H9 (cell line): ENCODE measurements around the gene HIC1. TPM values are rescaled to one million over a fixed set of nuclear protein-coding genes. Genes with fewer than 3 reads are reported as not detected.
A peak's percentile ranks its signal among the peaks of the same experiment; 100 is the strongest.

Source experiments
- DNase-seq: peaks from one replicate; pipeline ENCODE4 v3.0.0-alpha.2; 2017
- H2AFZ ChIP-seq: one replicate; pipeline ENCODE4 v1.6.1; 2013; ENCODE audit warnings: mild to moderate bottlenecking, low read length, control low read depth, moderate library complexity
- H2AK5ac ChIP-seq: 2 replicates; pipeline ENCODE4 v1.6.1; 2013; ENCODE audit warnings: low read length, control low read depth, mixed read lengths; ENCODE audit not compliant: insufficient read length
- H2BK120ac ChIP-seq: one replicate; pipeline ENCODE4 v1.6.1; 2013; ENCODE audit warnings: low read depth, mild to moderate bottlenecking, low read length, control low read depth, inconsistent platforms; ENCODE audit not compliant: poor library complexity, severe bottlenecking
- H2BK12ac ChIP-seq: 2 replicates; pipeline ENCODE4 v1.6.1; 2013; ENCODE audit warnings: low read length, control low read depth, mixed read lengths, low read depth; ENCODE audit not compliant: insufficient read length
- H2BK15ac ChIP-seq: 2 replicates; pipeline ENCODE4 v1.6.1; 2013; ENCODE audit warnings: low read depth, low read length, control low read depth
- H2BK20ac ChIP-seq: one replicate; pipeline ENCODE4 v1.6.1; 2013; ENCODE audit warnings: low read depth, mild to moderate bottlenecking, low read length, control low read depth, inconsistent platforms; ENCODE audit not compliant: poor library complexity, severe bottlenecking
- H2BK5ac ChIP-seq: 2 replicates; pipeline ENCODE4 v1.6.1; 2013; ENCODE audit warnings: low read length, control low read depth, mixed read lengths; ENCODE audit not compliant: insufficient read length
- H3K14ac ChIP-seq: 2 replicates; pipeline ENCODE4 v1.6.1; 2013; ENCODE audit warnings: low read length, control low read depth; ENCODE audit not compliant: insufficient read depth
- H3K18ac ChIP-seq: 2 replicates; pipeline ENCODE4 v1.6.1; 2013; ENCODE audit warnings: low read depth, mild to moderate bottlenecking, mixed read lengths, low read length, control low read depth; ENCODE audit not compliant: insufficient read length
- H3K23ac ChIP-seq: 2 replicates; pipeline ENCODE4 v1.6.1; 2013; ENCODE audit warnings: low read length, control low read depth, mixed read lengths, low read depth; ENCODE audit not compliant: insufficient read length
- H3K23me2 ChIP-seq: 2 replicates; pipeline ENCODE4 v1.6.1; 2013; ENCODE audit warnings: low read depth, mild to moderate bottlenecking, mixed read lengths, low read length, control low read depth; ENCODE audit not compliant: insufficient read length, poor library complexity, severe bottlenecking
- H3K27ac ChIP-seq: 2 replicates; pipeline ENCODE4 v1.5.1; 2013; ENCODE audit warnings: low read length, control low read depth, mixed read lengths, low read depth; ENCODE audit not compliant: insufficient read length
- H3K27me3 ChIP-seq: 2 replicates; pipeline ENCODE4 v1.6.1; 2013; ENCODE audit warnings: low read length, control low read depth, inconsistent platforms; ENCODE audit not compliant: insufficient read depth
- H3K4ac ChIP-seq: 2 replicates; pipeline ENCODE4 v1.6.1; 2013; ENCODE audit warnings: low read depth, mild to moderate bottlenecking, control low read depth, inconsistent platforms, low read length, moderate library complexity
- H3K4me1 ChIP-seq: 2 replicates; pipeline ENCODE4 v1.6.1; 2013; ENCODE audit warnings: low read length, control low read depth, inconsistent platforms; ENCODE audit not compliant: insufficient read depth
- H3K4me2 ChIP-seq: 2 replicates; pipeline ENCODE4 v1.6.1; 2013; ENCODE audit warnings: low read length, control low read depth, mixed read lengths; ENCODE audit not compliant: insufficient read length, insufficient read depth
- H3K56ac ChIP-seq: 2 replicates; pipeline ENCODE4 v1.6.1; 2013; ENCODE audit warnings: low read depth, mild to moderate bottlenecking, mixed read lengths, low read length, control low read depth; ENCODE audit not compliant: insufficient read length
- H3K79me1 ChIP-seq: 2 replicates; pipeline ENCODE4 v1.6.1; 2013; ENCODE audit warnings: low read depth, mild to moderate bottlenecking, moderate library complexity, low read length, control low read depth, inconsistent platforms; ENCODE audit not compliant: insufficient read depth, poor library complexity, severe bottlenecking
- H3K79me2 ChIP-seq: 2 replicates; pipeline ENCODE4 v1.6.1; 2013; ENCODE audit warnings: low read length, control low read depth, inconsistent platforms; ENCODE audit not compliant: insufficient read depth
- H3K9ac ChIP-seq: 2 replicates; pipeline ENCODE4 v1.6.1; 2013; ENCODE audit warnings: low read length, control low read depth, mixed read lengths; ENCODE audit not compliant: insufficient read length; ENCODE audit errors: extremely low read depth
- H3K9me3 ChIP-seq: one replicate; pipeline ENCODE4 v1.6.1; 2013; ENCODE audit warnings: low read depth, low read length, inconsistent platforms; ENCODE audit not compliant: control insufficient read depth
- H3T11ph ChIP-seq: one replicate; pipeline ENCODE4 v1.6.1; 2013; ENCODE audit warnings: mild to moderate bottlenecking, low read length, control low read depth, inconsistent platforms
- H4K20me1 ChIP-seq: one replicate; pipeline ENCODE4 v1.6.1; 2013; ENCODE audit not compliant: control insufficient read depth, insufficient read length, insufficient read depth
- H4K5ac ChIP-seq: 2 replicates; pipeline ENCODE4 v1.6.1; 2013; ENCODE audit warnings: low read depth, mild to moderate bottlenecking, mixed read lengths, low read length, control low read depth; ENCODE audit not compliant: insufficient read length
- H4K8ac ChIP-seq: replicated peaks from 2 replicates; pipeline ENCODE4 v1.6.1; 2013; ENCODE audit warnings: low read length, control low read depth, mixed read lengths, low read depth; ENCODE audit not compliant: insufficient read length
- H4K91ac ChIP-seq: 2 replicates; pipeline ENCODE4 v1.6.1; 2013; ENCODE audit warnings: low read depth, mild to moderate bottlenecking, moderate library complexity, mixed read lengths, low read length, control low read depth; ENCODE audit not compliant: insufficient read length
- H3K27ac Mint-ChIP-seq, 3 experiments: 2 replicates in 2 of 3; 3 replicates in 1 of 3; pipeline ENCODE4 v1.8.0; 2020 to 2021; ENCODE audit warnings: mixed read lengths in 3 of 3, mild to moderate bottlenecking in 1 of 3, moderate library complexity in 1 of 3
- H3K27me3 Mint-ChIP-seq: 2 replicates; pipeline ENCODE4 v1.8.0; 2021; ENCODE audit warnings: low read depth, mild to moderate bottlenecking, moderate library complexity, mixed read lengths
- H3K36me3 Mint-ChIP-seq, 3 experiments: 2 replicates in 2 of 3; 3 replicates in 1 of 3; pipeline ENCODE4 v1.8.0; 2020 to 2021; ENCODE audit warnings: low read depth in 3 of 3, mixed read lengths in 3 of 3; ENCODE audit not compliant: insufficient read depth in 1 of 3
- H3K4me1 Mint-ChIP-seq, 2 experiments: 2 replicates each; pipeline ENCODE4 v1.8.0; 2020; ENCODE audit warnings: mixed read lengths in 2 of 2
- H3K4me3 Mint-ChIP-seq, 2 experiments: 2 replicates in 1 of 2; 3 replicates in 1 of 2; pipeline ENCODE4 v1.8.0; 2020 to 2021; ENCODE audit warnings: mild to moderate bottlenecking in 2 of 2, mixed read lengths in 2 of 2, moderate library complexity in 1 of 2
- H3K9me3 Mint-ChIP-seq, 2 experiments: 2 replicates in 1 of 2; 3 replicates in 1 of 2; pipeline ENCODE4 v1.8.0; 2020; ENCODE audit warnings: mild to moderate bottlenecking in 2 of 2, mixed read lengths in 2 of 2, moderate library complexity in 1 of 2
- WGBS: extraction: QIAGEN DNeasy Blood & Tissue Kit; methylation state at CpG from one replicate; pipeline ENCODE4 v1.1.7; 2013; ENCODE audit warnings: missing lambda C conversion rate, low lambda C conversion rate, mixed read lengths; ENCODE audit not compliant: insufficient read length; ENCODE audit errors: extremely low coverage; 5-methylcytosine and 5-hydroxymethylcytosine counted together
- total RNA-seq: library from RNA; stranded (reverse); gene quantifications from 2 replicates; pipeline ENCODE4 v1.2.1, GENCODE V29; 2021
- TF ChIP-seq, protein P1 (sequence below): fragments of 200-600 bp; sonication (generic); conservative IDR thresholded peaks from 3 replicates; pipeline ENCODE4 v1.8.0; 2021; ENCODE audit warnings: antibody characterized with exemption, mild to moderate bottlenecking

The HIC1 gene
- total RNA-seq, 1 experiment from 2014 or later: 1.8 TPM

DNA sequence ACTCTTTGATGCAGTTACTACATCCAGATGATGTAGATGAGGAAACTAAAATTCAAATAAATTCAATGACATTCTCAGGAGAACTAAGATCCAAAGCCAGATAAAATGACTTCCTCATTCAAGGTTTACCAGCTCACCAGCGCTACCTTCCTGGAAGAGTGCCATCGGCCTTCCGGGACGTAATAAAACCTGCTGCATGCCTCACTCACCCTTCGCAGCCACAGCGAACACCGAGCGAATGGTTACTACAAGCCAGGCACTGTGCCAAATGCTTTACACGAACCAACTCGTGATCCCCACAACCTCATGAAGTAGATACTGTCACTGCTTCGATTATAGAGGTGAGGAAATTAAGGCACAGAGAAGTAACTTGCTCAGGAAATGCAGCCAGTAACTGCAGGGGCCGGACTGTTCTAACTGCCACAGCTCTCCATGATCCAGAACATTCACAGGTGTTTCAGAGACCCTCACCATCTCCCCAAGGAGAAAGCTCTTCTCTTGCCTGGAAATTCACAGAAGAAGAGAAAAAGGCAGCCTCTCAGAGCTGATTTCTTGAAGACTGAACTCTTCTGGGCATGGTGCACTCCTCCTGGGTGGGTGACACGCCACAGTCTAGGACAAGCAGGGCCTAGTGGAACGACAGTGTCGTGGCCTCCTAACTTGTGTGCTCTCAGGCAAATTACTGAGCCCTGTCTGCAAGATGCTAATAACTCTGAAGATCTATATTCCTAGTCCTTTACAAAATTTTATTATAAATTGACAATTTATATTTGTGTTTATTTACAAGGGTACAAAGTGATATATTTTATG is 46.8 kb downstream of the HIC1 start:
- TF ChIP-seq, protein P1, sequence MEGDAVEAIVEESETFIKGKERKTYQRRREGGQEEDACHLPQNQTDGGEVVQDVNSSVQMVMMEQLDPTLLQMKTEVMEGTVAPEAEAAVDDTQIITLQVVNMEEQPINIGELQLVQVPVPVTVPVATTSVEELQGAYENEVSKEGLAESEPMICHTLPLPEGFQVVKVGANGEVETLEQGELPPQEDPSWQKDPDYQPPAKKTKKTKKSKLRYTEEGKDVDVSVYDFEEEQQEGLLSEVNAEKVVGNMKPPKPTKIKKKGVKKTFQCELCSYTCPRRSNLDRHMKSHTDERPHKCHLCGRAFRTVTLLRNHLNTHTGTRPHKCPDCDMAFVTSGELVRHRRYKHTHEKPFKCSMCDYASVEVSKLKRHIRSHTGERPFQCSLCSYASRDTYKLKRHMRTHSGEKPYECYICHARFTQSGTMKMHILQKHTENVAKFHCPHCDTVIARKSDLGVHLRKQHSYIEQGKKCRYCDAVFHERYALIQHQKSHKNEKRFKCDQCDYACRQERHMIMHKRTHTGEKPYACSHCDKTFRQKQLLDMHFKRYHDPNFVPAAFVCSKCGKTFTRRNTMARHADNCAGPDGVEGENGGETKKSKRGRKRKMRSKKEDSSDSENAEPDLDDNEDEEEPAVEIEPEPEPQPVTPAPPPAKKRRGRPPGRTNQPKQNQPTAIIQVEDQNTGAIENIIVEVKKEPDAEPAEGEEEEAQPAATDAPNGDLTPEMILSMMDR: no peak
- H3K79me1 ChIP-seq: no peaks in the 10 kb centered on the region
- no peak overlapping the region for H3K9ac ChIP-seq
- no peak overlapping the region for H3K23ac ChIP-seq
- H4K20me1 ChIP-seq: no peaks in the 10 kb centered on the region
- no peak overlapping the region for H3K4me3 Mint-ChIP-seq
- H2AK5ac ChIP-seq: no peak overlapping the region
- H2BK12ac ChIP-seq: no peak overlapping the region
- H3K56ac ChIP-seq: no peak overlapping the region
- H4K91ac ChIP-seq: no peak overlapping the region
- H3K18ac ChIP-seq: no peak overlapping the region
- H3K4ac ChIP-seq: no peak overlapping the region
- no peak overlapping the region for H3K14ac ChIP-seq
- no peak overlapping the region for H2AFZ ChIP-seq
- H3K27me3 ChIP-seq: no peaks in the 10 kb centered on the region
- no peaks in the 10 kb centered on the region for H3K23me2 ChIP-seq
- H3T11ph ChIP-seq: no peak overlapping the region
- no peaks in the 10 kb centered on the region for H3K36me3 Mint-ChIP-seq
- no peaks in the 10 kb centered on the region for H3K9me3 ChIP-seq
- H2BK15ac ChIP-seq: no peak overlapping the region
- DNase-seq: no peak
- no peaks in the 10 kb centered on the region for H3K4me1 ChIP-seq
- H4K5ac ChIP-seq: no peak overlapping the region
- no peaks in the 10 kb centered on the region for H3K9me3 Mint-ChIP-seq
- no peak overlapping the region for H3K4me2 ChIP-seq
- no peaks in the 10 kb centered on the region for H3K27me3 Mint-ChIP-seq
- no peaks in the 10 kb centered on the region for H3K79me2 ChIP-seq
- WGBS: no CpG with 5 or more reads among the region's 15 CpGs
- peak overlapping the region; percentile 20 to 24 (median 21); a peak in 1 of 7 replicates for H3K27ac Mint-ChIP-seq
- H3K27ac ChIP-seq: no peak overlapping the region
- H2BK5ac ChIP-seq: no peak overlapping the region
- H2BK120ac ChIP-seq: no peak overlapping the region
- no peak overlapping the region for H4K8ac ChIP-seq
- H2BK20ac ChIP-seq: no peak overlapping the region
- no peaks in the 10 kb centered on the region; a peak in 1 of 4 replicates for H3K4me1 Mint-ChIP-seq
